HCT116 (cell line): ENCODE measurements around the gene ALG2.

Source experiments
- CTCF ChIP-seq, 3 experiments: fragments of 200-600 bp in 1 of 3; sonication (generic) in 1 of 3; IDR thresholded peaks in 2 of 3; conservative IDR thresholded peaks in 1 of 3; 2 replicates each; pipeline ENCODE4 v1.5.1; 2012 to 2017; ENCODE audit warnings: low read depth in 2 of 3, low read length in 2 of 3, antibody characterized with exemption in 1 of 3, borderline replicate concordance in 1 of 3, control low read depth in 1 of 3, mild to moderate bottlenecking in 1 of 3, mixed read lengths in 1 of 3, mixed run types in 1 of 3, moderate library complexity in 1 of 3; ENCODE audit not compliant: insufficient read depth in 1 of 3
- POLR2A ChIP-seq: IDR thresholded peaks from 2 replicates; pipeline ENCODE4 v1.7.0; 2011; ENCODE audit warnings: borderline replicate concordance; ENCODE audit not compliant: insufficient read depth, insufficient read length; ENCODE audit errors: extremely low read depth
- POLR2AphosphoS5 ChIP-seq: IDR thresholded peaks from 2 replicates; pipeline ENCODE4 v1.6.1; 2011; ENCODE audit warnings: mild to moderate bottlenecking, low read depth, low read length, moderate library complexity

- TF ChIP-seq CTCF (IDR thresholded peaks at IDR 0.05 in 2 of 3, conservative IDR thresholded peaks at IDR 0.05 in 1 of 3; ENCODE audit: borderline replicate concordance in 1 of 3, insufficient read depth in 1 of 3, low read depth in 2 of 3, low read length in 2 of 3): no peak
- no peak for TF ChIP-seq POLR2A
- TF ChIP-seq POLR2AphosphoS5: no peak
Observed at GRCh38 chr9:99167119-99167518, 54.6 kb downstream of the ALG2 start.
